Endothelial cell of umbilical vein (primary cell): ENCODE measurements around the gene HDAC11. TPM values are rescaled to one million over a fixed set of nuclear protein-coding genes. Genes with fewer than 3 reads are reported as not detected.
A peak's percentile ranks its signal among the peaks of the same experiment; 100 is the strongest.

Experiments used
- BruUV-seq: library from RNA; stranded (reverse); fragments of 400-500 nt; replicated peaks from 2 replicates; lab custom pipeline; 2021; lab: Mats Ljungman, UMichigan
- CTCF ChIA-PET: fragments of 300-600, 350-600 bp; sonication (Branson Sonifier 250); formaldehyde crosslinking; loops from one replicate; lab custom pipeline; 2021; ENCODE audit warnings: antibody characterized with exemption, inconsistent platforms; lab: Charles Lee
- POLR2A ChIA-PET: fragments of 300-600, 350-600 bp; sonication (Branson Sonifier 250); formaldehyde crosslinking; loops from one replicate; lab custom pipeline; 2021; ENCODE audit warnings: antibody characterized with exemption, inconsistent platforms; lab: Charles Lee
- DNase-seq: peaks from one replicate; pipeline ENCODE4 v3.0.0-alpha.2; 2011; ENCODE audit warnings: low read depth, low spot score
- FAIRE-seq: peaks from 2 replicates; lab custom pipeline; 2011; peaks lifted over from hg19 to GRCh38; lab: Jason Lieb, UNC
- H2AFZ ChIP-seq: 2 replicates; pipeline ENCODE4 v1.6.0; 2012; ENCODE audit warnings: low read depth, low read length, control low read depth, inconsistent platforms
- H3K27ac ChIP-seq: 2 replicates; pipeline ENCODE4 v1.5.1; 2011; ENCODE audit warnings: low read depth, mild to moderate bottlenecking, control low read depth, low read length, moderate library complexity; ENCODE audit not compliant: insufficient read depth
- H3K27me3 ChIP-seq, 2 experiments: 2 replicates each; pipeline versions ENCODE4 v1.6.0 to v1.6.1; 2011; ENCODE audit warnings: low read length in 2 of 2, mixed read lengths in 1 of 2; ENCODE audit not compliant: control insufficient read depth in 2 of 2, insufficient read depth in 2 of 2
- H3K36me3 ChIP-seq, 2 experiments: 2 replicates in 1 of 2; 3 replicates in 1 of 2; pipeline ENCODE4 v1.5.1; 2011; ENCODE audit warnings: low read length in 2 of 2, mild to moderate bottlenecking in 1 of 2, moderate library complexity in 1 of 2; ENCODE audit not compliant: control insufficient read depth in 2 of 2, insufficient read depth in 2 of 2; ENCODE audit errors: extremely low read depth in 1 of 2
- H3K4me1 ChIP-seq: 3 replicates; pipeline ENCODE4 v1.5.1; 2011; ENCODE audit warnings: mild to moderate bottlenecking, low read length; ENCODE audit not compliant: control insufficient read depth, insufficient read depth; ENCODE audit errors: extremely low read depth
- H3K4me2 ChIP-seq: 2 replicates; pipeline ENCODE4 v1.6.1; 2011; ENCODE audit warnings: low read length, control low read depth, mixed read lengths; ENCODE audit not compliant: insufficient read depth
- H3K4me3 ChIP-seq, 3 experiments: fragments of 200-600 bp in 1 of 3; sonication (generic), shearing (Covaris generic) in 1 of 3; replicated peaks in 1 of 3; 2 replicates each; pipeline ENCODE4 v1.5.1; 2011 to 2016; ENCODE audit warnings: control low read depth in 3 of 3, low read length in 3 of 3, mild to moderate bottlenecking in 2 of 3, inconsistent platforms in 1 of 3, low read depth in 1 of 3, moderate library complexity in 1 of 3; ENCODE audit not compliant: insufficient read depth in 1 of 3
- H3K79me2 ChIP-seq: 2 replicates; pipeline ENCODE4 v1.6.0; 2012; ENCODE audit warnings: low read length, inconsistent platforms; ENCODE audit not compliant: control insufficient read depth, insufficient read depth
- H3K9ac ChIP-seq: replicated peaks from 2 replicates; pipeline ENCODE3; 2011; ENCODE audit warnings: low read length, control low read depth; ENCODE audit not compliant: insufficient read depth; ENCODE audit errors: extremely low read depth
- H3K9me1 ChIP-seq: replicated peaks from 3 replicates; pipeline ENCODE4 v1.6.0; 2011; ENCODE audit warnings: mild to moderate bottlenecking, low read length; ENCODE audit not compliant: control insufficient read depth, insufficient read depth; ENCODE audit errors: extremely low read depth
- H3K9me3 ChIP-seq: replicated peaks from 2 replicates; pipeline ENCODE4 v1.5.1; 2012; ENCODE audit warnings: low read length, inconsistent platforms; ENCODE audit not compliant: control insufficient read depth, insufficient read depth
- H4K20me1 ChIP-seq: replicated peaks from 2 replicates; pipeline ENCODE3; 2011; ENCODE audit warnings: mild to moderate bottlenecking, low read length; ENCODE audit not compliant: control insufficient read depth, insufficient read depth; ENCODE audit errors: extremely low read depth
- EZH2 ChIP-seq: IDR thresholded peaks from 2 replicates; pipeline ENCODE4 v1.6.1; 2012; ENCODE audit warnings: borderline replicate concordance, low read depth, mild to moderate bottlenecking, moderate library complexity, low read length, inconsistent platforms; ENCODE audit not compliant: severe bottlenecking
- GATA2 ChIP-seq: IDR thresholded peaks from 2 replicates; pipeline ENCODE4 v1.7.0; 2011; ENCODE audit warnings: low read depth, mild to moderate bottlenecking, moderate library complexity, mixed read lengths, low read length; ENCODE audit not compliant: insufficient read length, insufficient read depth
- MYC ChIP-seq: IDR thresholded peaks from one replicate; pipeline ENCODE4 v1.6.1; 2011; ENCODE audit warnings: mild to moderate bottlenecking, low read depth, low read length
- POLR2A ChIP-seq: IDR thresholded peaks from 2 replicates; pipeline ENCODE4 v1.6.1; 2012; ENCODE audit warnings: low read depth, mild to moderate bottlenecking, control low read depth, low read length
- dilution Hi-C: fragments of 300-500 bp; cut with MboI; formaldehyde crosslinking; loops from one replicate; pipeline ENCODE4 v1.15.0; 2019; ENCODE audit warnings: low sequenced_read_pairs; ENCODE audit not compliant: extremely low pct_ligation_motif_present
- intact Hi-C: fragments of 100-400 bp; cut with micrococcal nuclease; formaldehyde crosslinking; loops from one replicate; pipeline ENCODE4 v1.10.0; 2022
- polyA plus RNA-seq, 4 experiments: library from polyadenylated mRNA; depleted of rRNA in 3 of 4; stranded (reverse) in 3 of 4; unstranded in 1 of 4; fragments of >200 nt; gene quantifications; 2 replicates each; pipeline versions ENCODE4 v1.2.1 to v1.2.3, GENCODE V29; 2011 to 2012; ENCODE audit warnings: missing spikeins in 1 of 4
- total RNA-seq: library from RNA; stranded (reverse); gene quantifications from 2 replicates; pipeline ENCODE4 v1.2.3, GENCODE V29; 2021
- TF ChIP-seq, protein P1 (sequence below), 2 donors: IDR thresholded peaks; 1 replicate in 1 of 2; 2 replicates in 1 of 2; pipeline ENCODE4 v1.5.1; 2011; ENCODE audit warnings: low read length in 2 of 2, mild to moderate bottlenecking in 2 of 2, moderate library complexity in 2 of 2, control low read depth in 1 of 2, inconsistent platforms in 1 of 2, low read depth in 1 of 2; ENCODE audit not compliant: insufficient read depth in 1 of 2; ENCODE audit errors: extremely low read depth in 1 of 2

Gene HDAC11
- total and polyA plus RNA-seq, 2 donors (not counting 3 experiments of a cell fraction or from before 2014, with no cell fraction given): 6.8 to 8.8 TPM

DNA sequence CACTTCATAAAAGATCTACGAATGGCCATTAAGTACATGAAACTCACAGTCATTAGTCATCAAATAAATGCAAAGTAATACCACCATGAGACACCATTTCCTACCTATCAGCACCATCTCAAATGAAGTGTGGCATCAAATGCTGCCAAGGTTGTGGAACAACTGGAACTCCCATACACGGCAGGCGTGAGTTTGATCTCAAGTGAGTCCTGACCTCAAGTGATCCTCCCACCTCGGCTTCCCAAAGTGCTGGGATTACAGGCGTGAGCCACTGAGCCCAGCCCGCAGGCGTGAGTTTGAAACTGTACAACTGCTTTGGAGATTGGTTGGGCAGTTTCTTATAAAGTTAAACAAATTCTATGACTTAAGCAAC lies 28.8 kb upstream of the HDAC11 start:
- Histone ChIP-seq H3K4me1 (no peaks in the 10 kb centered on the region), H4K20me1 (no peaks in the 10 kb centered on the region), H3K27me3 (no peaks in the 10 kb centered on the region), H3K36me3 (no peaks in the 10 kb centered on the region), H2AFZ (peak overlapping the region; percentile 57), H3K9me3 (no peaks in the 10 kb centered on the region), H3K9ac (peak overlapping the region; percentile 45), H3K79me2 (no peaks in the 10 kb centered on the region), H3K4me3 (peak overlapping the region; percentile 22 to 72 (median 53)), H3K27ac (peak overlapping the region; percentile 27), H3K4me2 (peak overlapping the region; percentile 40), H3K9me1 (no peaks in the 10 kb centered on the region)
- DNase-seq (no peak), FAIRE-seq (no peak)
- BruUV-seq: TSS peak; percentile 70
- TF ChIP-seq EZH2: no peak
- no peak for TF ChIP-seq GATA2
- no peak for TF ChIP-seq POLR2A
- no peak for TF ChIP-seq MYC
- TF ChIP-seq, protein P1, sequence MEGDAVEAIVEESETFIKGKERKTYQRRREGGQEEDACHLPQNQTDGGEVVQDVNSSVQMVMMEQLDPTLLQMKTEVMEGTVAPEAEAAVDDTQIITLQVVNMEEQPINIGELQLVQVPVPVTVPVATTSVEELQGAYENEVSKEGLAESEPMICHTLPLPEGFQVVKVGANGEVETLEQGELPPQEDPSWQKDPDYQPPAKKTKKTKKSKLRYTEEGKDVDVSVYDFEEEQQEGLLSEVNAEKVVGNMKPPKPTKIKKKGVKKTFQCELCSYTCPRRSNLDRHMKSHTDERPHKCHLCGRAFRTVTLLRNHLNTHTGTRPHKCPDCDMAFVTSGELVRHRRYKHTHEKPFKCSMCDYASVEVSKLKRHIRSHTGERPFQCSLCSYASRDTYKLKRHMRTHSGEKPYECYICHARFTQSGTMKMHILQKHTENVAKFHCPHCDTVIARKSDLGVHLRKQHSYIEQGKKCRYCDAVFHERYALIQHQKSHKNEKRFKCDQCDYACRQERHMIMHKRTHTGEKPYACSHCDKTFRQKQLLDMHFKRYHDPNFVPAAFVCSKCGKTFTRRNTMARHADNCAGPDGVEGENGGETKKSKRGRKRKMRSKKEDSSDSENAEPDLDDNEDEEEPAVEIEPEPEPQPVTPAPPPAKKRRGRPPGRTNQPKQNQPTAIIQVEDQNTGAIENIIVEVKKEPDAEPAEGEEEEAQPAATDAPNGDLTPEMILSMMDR (IDR thresholded peaks at IDR 0.05; ENCODE audit: extremely low read depth in 1 of 2, insufficient read depth in 1 of 2, low read depth in 1 of 2, low read length in 2 of 2): no peak
- CTCF ChIA-PET: interaction anchor here (1.0 to 7.9 kb wide), 15 partner anchors 10 to 467 kb away, joined by 3 to 214 read pairs (median 7); partner anchors contain the start of gene HDAC11
- dilution Hi-C loops: loop anchor here (25.0 kb wide), 1 partner anchor 364 kb away; no protein-coding TSS in a partner anchor
- POLR2A ChIA-PET: no interaction called here
- intact Hi-C loops: loop anchor here (1.0 to 10.0 kb wide), 4 partner anchors 29 to 456 kb away; partner anchors contain the start of gene HDAC11
